Progenitor cell of endocrine pancreas (in vitro differentiated cells): ENCODE data around the gene CHRM1. TPM values are rescaled to one million over a fixed set of nuclear protein-coding genes. Genes with fewer than 3 reads are reported as not detected.
A peak's percentile ranks its signal among the peaks of the same experiment; 100 is the strongest.
"Not testable (repeated sequence)": the region's sequence is repeated elsewhere in the genome, so short reads cannot be mapped to it uniquely, and the experiment has no call there.

Experiments used
- DNase-seq: peaks from one replicate; pipeline ENCODE4 v3.0.0; 2021; ENCODE audit warnings: low spot score; ENCODE audit not compliant: unreplicated experiment
- H3K27ac Mint-ChIP-seq: 2 replicates; pipeline ENCODE4 v1.8.0; 2021; ENCODE audit warnings: mild to moderate bottlenecking, moderate library complexity, mixed read lengths
- H3K27me3 Mint-ChIP-seq: 2 replicates; pipeline ENCODE4 v1.8.0; 2021; ENCODE audit warnings: mixed read lengths
- H3K36me3 Mint-ChIP-seq: 2 replicates; pipeline ENCODE4 v1.8.0; 2022; ENCODE audit warnings: mixed read lengths; ENCODE audit not compliant: insufficient read depth
- H3K4me1 Mint-ChIP-seq: 2 replicates; pipeline ENCODE4 v1.8.0; 2021; ENCODE audit warnings: low read depth, mixed read lengths
- H3K4me3 Mint-ChIP-seq: 2 replicates; pipeline ENCODE4 v1.8.0; 2021; ENCODE audit warnings: low read depth, mild to moderate bottlenecking, moderate library complexity, mixed read lengths
- H3K9me3 Mint-ChIP-seq: 2 replicates; pipeline ENCODE4 v1.8.0; 2021; ENCODE audit warnings: low read depth, mixed read lengths
- CTCF ChIP-seq: fragments of 200-600 bp; sonication (generic); IDR thresholded peaks from one replicate; pipeline ENCODE4 v1.5.0; 2021; ENCODE audit warnings: antibody characterized with exemption, mild to moderate bottlenecking; ENCODE audit not compliant: unreplicated experiment
- total RNA-seq: library from RNA; stranded (reverse); gene quantifications from 2 replicates; pipeline ENCODE4 v1.2.1, GENCODE V29; 2021

CHRM1 gene
- total RNA-seq, 1 donor from 2014 or later, result 0.67 TPM

DNA sequence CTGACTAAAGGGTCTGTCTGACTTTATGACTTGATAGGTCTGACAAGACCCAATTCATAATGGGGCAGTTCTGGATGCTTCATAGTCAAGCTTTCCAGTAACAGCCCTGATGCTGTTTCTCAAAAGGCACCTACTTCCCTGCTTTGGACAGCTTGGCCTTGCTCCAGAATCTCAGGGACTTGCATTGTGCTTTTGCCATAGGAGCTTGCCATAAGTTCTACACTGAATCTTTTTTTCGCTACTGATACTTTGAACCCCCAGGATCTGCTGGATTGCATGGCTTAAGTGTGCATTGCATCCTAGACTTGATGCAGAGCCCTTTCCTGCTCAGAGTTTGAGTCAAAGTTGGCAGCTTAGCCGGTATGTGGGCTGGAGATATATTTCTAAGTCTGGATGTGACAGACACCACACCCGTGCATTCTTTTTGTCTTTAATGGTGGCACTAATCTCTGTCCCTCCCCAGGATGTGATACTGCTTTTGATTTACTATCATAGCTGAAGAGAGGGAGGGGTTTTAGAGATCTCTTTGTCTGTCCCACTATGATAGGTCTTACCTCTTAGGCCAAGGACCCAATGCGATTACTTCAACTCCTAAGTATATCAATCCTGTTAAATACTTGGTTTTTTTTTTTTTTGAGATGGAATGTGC lies 57.4 kb downstream of the CHRM1 start:
- Mint-ChIP-seq H3K9me3 (no peaks in the 10 kb centered on the region), H3K27me3 (no peaks in the 10 kb centered on the region), H3K27ac (peak overlapping the region; percentile 20), H3K4me1 (peaks cover 24% of the 10 kb centered on the region), H3K4me3 (no peak overlapping the region), H3K36me3 (peaks cover 3% of the 10 kb centered on the region)
- DNase-seq, result no peak
- TF ChIP-seq CTCF, result no peak

DNA sequence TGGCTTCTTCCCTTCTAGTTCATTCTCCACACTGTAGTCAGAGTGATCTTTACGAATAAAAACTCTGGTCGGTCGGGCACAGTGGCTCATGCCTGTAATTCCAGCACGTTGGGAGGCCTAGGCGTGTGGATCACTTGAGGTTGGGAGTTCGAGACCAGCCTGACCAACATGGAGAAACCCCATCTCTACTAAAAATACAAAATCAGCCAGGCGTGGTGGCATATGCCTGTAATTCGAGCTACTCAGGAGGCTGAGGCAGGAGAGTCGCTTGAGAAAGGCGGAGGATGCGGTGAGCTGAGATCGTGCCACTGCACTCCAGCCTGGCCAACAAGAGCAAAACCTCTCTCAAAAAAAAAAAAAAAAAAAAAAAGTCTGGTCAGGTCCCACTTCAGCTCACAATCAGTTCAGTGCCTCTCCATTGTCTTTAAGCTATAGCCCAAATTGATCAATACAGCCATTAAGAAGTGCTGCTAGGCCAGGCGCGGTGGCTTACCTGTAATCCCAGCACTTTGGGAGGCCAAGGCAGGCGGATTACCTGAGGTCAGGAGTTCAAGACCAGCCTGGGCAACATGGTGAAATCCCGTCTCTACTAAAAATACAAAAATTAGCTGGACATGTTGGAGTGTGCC lies 59.5 kb downstream of the CHRM1 start:
- not testable (repeated sequence) for DNase-seq, H3K4me3 Mint-ChIP-seq, H3K36me3 Mint-ChIP-seq, H3K27me3 Mint-ChIP-seq, H3K9me3 Mint-ChIP-seq
- H3K4me1 Mint-ChIP-seq, result peaks cover 36% of the 10 kb centered on the region
- H3K27ac Mint-ChIP-seq, result peak overlapping the region; percentile 59

DNA sequence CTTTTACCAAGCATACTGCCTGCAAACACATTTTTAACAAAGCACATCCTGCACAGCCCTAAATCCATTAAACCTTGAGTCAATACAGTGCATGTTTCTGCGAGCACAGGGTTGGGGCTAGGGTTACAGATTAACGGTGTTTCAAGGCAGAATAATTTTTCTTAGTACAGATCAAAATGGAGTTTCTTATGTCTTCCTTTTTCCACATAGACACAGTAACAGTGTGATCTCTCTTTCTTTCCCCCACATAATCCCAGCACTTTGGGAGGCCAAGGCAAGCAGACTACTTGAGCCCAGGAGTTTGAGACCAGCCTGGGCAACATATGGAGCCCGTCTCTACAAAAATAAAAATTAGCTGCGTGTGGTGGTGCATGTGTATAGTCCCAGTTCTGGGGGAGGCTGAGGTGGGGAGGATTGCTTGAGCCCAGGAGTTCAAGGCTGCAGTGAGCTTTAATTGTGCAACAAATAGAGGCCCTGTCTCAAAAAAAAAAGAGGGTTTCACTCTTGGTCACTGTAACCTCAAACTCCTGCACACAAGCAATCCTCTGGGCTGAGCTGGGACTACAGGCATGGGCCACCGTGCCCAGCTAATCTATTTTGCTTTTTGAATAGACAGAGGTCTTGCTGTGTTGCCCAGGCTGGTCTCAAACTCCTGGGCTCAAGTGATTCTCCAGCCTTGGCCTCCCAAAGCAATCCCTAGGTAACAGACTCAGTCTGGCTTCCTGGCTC lies 60.2 kb downstream of the CHRM1 start:
- no peak for DNase-seq
- Mint-ChIP-seq H3K36me3 (peaks cover 1% of the 10 kb centered on the region), H3K27me3 (no peaks in the 10 kb centered on the region), H3K9me3 (no peaks in the 10 kb centered on the region), H3K27ac (peak overlapping the region; percentile 89), H3K4me3 (no peak overlapping the region), H3K4me1 (peaks cover 36% of the 10 kb centered on the region)
- no peak for TF ChIP-seq CTCF

- H3K9me3 Mint-ChIP-seq, DNase-seq, H3K4me3 Mint-ChIP-seq, H3K27me3 Mint-ChIP-seq, H3K36me3 Mint-ChIP-seq: not testable (repeated sequence)
- peak overlapping the region; percentile 80 for H3K27ac Mint-ChIP-seq
- peaks cover 39% of the 10 kb centered on the region for H3K4me1 Mint-ChIP-seq
Observed at GRCh38 chr11:62859281-62859703, 61.9 kb downstream of the CHRM1 start.

Other genes starting within 250 kb of the CHRM1 start
- gene UQCC3, start 249.7 kb downstream of the CHRM1 start, total RNA-seq, result 7.0 and 7.6 TPM in 2 replicates
- 9.3 and 9.4 TPM in 2 replicates for gene LBHD1, start 249.1 kb downstream of the CHRM1 start, total RNA-seq
- gene UBXN1, start 242.3 kb downstream of the CHRM1 start, total RNA-seq, result 99.8 and 102 TPM in 2 replicates
- gene LRRN4CL, start 231.8 kb downstream of the CHRM1 start, total RNA-seq, result 0.65 and 0.89 TPM in 2 replicates
- gene BSCL2, start 213.9 kb downstream of the CHRM1 start, total RNA-seq, result 84.9 and 85.8 TPM in 2 replicates
- 1.8 and 2.0 TPM in 2 replicates for gene GNG3, start 213.7 kb downstream of the CHRM1 start, total RNA-seq
- 61.0 and 63.9 TPM in 2 replicates for gene HNRNPUL2, start 193.9 kb downstream of the CHRM1 start, total RNA-seq
- gene TTC9C, start 192.9 kb downstream of the CHRM1 start, total RNA-seq, result 35.5 and 40.8 TPM in 2 replicates
- 13.4 and 17.3 TPM in 2 replicates for gene ZBTB3, start 167.2 kb downstream of the CHRM1 start, total RNA-seq
- 93.8 and 101 TPM in 2 replicates for gene POLR2G, start 159.8 kb downstream of the CHRM1 start, total RNA-seq
- gene TAF6L, start 150.0 kb downstream of the CHRM1 start, total RNA-seq, result 52.3 and 56.3 TPM in 2 replicates
- 38.4 and 40.8 TPM in 2 replicates for gene TMEM179B, start 134.0 kb downstream of the CHRM1 start, total RNA-seq
- 18.6 and 19.8 TPM in 2 replicates for gene TMEM223, start 129.4 kb downstream of the CHRM1 start, total RNA-seq
- 120 and 130 TPM in 2 replicates for gene NXF1, start 115.9 kb downstream of the CHRM1 start, total RNA-seq
- gene STX5, start 89.3 kb downstream of the CHRM1 start, total RNA-seq, result 39.3 and 45.3 TPM in 2 replicates
- not detected in 2 replicates for gene TEX54, start 88.5 kb downstream of the CHRM1 start, total RNA-seq
- gene WDR74, start 81.8 kb downstream of the CHRM1 start, total RNA-seq, result 55.8 and 60.3 TPM in 2 replicates
- gene SLC3A2, start 40.5 kb downstream of the CHRM1 start, total RNA-seq, result 140 and 180 TPM in 2 replicates
- not detected in 2 replicates for gene SLC22A6, start 63.6 kb upstream of the CHRM1 start, total RNA-seq
- 2.4 and 4.1 TPM in 2 replicates for gene SLC22A8, start 94.5 kb upstream of the CHRM1 start, total RNA-seq
- gene SLC22A24, start 222.9 kb upstream of the CHRM1 start, total RNA-seq, result not detected in 2 replicates